Stimulated activated naive CD8-positive, alpha-beta T cell treated with anti-CD3 and anti-CD28 coated beads, Interleukin-15, amount 100 ng/mL, for 72 hours (primary cell): Measurements from ENCODE around the gene KRT76.

ENCODE experiments used
- ATAC-seq: fragments of 150-1000 bp; cut with Tn5 transposase; 2 replicates; pipeline ENCODE4 v1.10.0; 2021; ENCODE audit warnings: mild to moderate bottlenecking, moderate library complexity
- DNase-seq, 2 donors: peaks; one replicate each; pipeline ENCODE4 v3.0.0; 2021 to 2022
- H3K27ac Mint-ChIP-seq, 2 donors: one replicate each; pipeline ENCODE4 v1.8.0; 2022; ENCODE audit warnings: mild to moderate bottlenecking in 2 of 2, mixed read lengths in 2 of 2, moderate library complexity in 2 of 2
- H3K27me3 Mint-ChIP-seq: one replicate; pipeline ENCODE4 v1.8.0; 2022; ENCODE audit warnings: mixed read lengths
- H3K4me1 Mint-ChIP-seq: one replicate; pipeline ENCODE4 v1.8.0; 2022; ENCODE audit warnings: mild to moderate bottlenecking, mixed read lengths
- H3K4me3 Mint-ChIP-seq, 2 donors: one replicate each; pipeline ENCODE4 v1.8.0; 2022; ENCODE audit warnings: mild to moderate bottlenecking in 2 of 2, mixed read lengths in 2 of 2, moderate library complexity in 1 of 2
- H3K9me3 Mint-ChIP-seq, 2 donors: one replicate each; pipeline ENCODE4 v1.8.0; 2022; ENCODE audit warnings: mixed read lengths in 2 of 2

KRT76 gene

DNA sequence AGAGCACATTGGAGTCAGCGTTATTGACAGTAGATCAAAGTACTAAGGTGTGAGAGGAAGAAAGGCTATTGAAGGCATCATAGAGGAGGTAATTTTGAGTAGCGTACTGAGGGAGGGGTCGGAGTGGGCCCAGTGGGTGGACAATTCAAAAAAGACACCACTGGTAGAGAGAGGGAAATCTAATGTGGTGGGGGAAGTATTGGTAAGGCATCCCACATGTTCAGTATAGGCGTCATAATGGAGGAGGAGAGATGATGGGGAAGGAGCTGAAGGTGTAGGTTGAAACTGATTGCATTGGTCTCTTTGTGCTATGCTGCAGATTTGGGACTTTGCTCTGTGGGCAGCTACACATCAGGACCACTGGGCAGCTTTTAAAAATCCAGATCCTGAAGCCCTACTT lies 50.1 kb downstream of the KRT76 start:
- H3K4me1 Mint-ChIP-seq = peaks cover 3% of the 10 kb centered on the region
- H3K27me3 Mint-ChIP-seq = no peaks in the 10 kb centered on the region
- H3K4me3 Mint-ChIP-seq = no peak overlapping the region
- no peak overlapping the region for H3K27ac Mint-ChIP-seq
- ATAC-seq (no peak), DNase-seq (no peak)
- no peaks in the 10 kb centered on the region for H3K9me3 Mint-ChIP-seq

DNA sequence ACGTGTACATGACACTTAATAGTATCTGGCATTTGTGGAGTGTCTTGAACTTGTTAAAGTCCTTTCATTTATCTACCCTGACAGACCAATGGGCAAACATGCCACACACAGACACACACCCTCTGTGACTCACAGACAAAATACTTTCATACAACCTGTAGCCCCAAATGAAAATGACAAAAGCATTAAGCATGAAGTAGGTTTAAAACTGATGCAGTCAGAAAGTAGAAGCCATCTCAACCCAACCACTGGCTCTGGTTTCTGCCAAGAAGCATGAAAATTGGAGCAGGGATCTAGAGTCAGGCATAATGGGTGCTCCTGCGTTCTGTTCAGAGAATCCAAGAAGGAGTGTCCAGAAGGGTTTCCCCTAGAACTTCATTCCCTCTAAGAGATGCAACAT lies 50.7 kb downstream of the KRT76 start:
- Mint-ChIP-seq H3K27me3 (no peaks in the 10 kb centered on the region), H3K4me1 (peaks cover 6% of the 10 kb centered on the region), H3K27ac (no peak overlapping the region), H3K4me3 (no peak overlapping the region), H3K9me3 (no peaks in the 10 kb centered on the region)
- no peak for ATAC-seq
- no peak for DNase-seq

DNA sequence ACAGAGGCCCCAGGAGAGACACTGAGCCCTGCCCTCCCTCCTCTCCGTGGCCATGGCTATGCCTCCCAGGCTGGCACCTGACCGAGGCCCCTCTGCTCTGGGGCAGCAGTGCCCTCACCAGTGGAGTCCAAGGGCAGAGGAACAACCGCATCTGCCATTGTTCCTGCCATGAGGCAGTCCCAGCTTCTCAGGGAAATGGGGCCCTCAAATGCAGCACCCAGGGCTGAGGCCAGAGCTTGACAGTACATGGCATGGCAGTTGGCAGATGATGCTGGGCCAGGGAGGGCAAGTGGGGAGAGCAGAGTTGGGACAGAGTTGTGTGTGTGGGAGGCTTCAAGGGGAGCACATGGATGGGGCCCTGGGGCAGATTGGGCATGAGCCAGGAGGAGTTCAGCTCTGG lies 52.8 kb downstream of the KRT76 start:
- H3K9me3 Mint-ChIP-seq = no peaks in the 10 kb centered on the region
- H3K27me3 Mint-ChIP-seq = no peaks in the 10 kb centered on the region
- H3K27ac Mint-ChIP-seq = no peak overlapping the region
- ATAC-seq (no peak), DNase-seq (no peak)
- H3K4me1 Mint-ChIP-seq = peaks cover 6% of the 10 kb centered on the region
- H3K4me3 Mint-ChIP-seq = no peak overlapping the region

- no peak overlapping the region for H3K4me3 Mint-ChIP-seq
- DNase-seq (no peak), ATAC-seq (no peak)
- H3K27me3 Mint-ChIP-seq = no peaks in the 10 kb centered on the region
- no peak overlapping the region for H3K27ac Mint-ChIP-seq
- peaks cover 6% of the 10 kb centered on the region for H3K4me1 Mint-ChIP-seq
- no peaks in the 10 kb centered on the region for H3K9me3 Mint-ChIP-seq
Measured at GRCh38 chr12:52722680-52723079, 54.5 kb downstream of the KRT76 start.

GRCh38 chr12:52721838-52722470 lies 55.2 kb downstream of the KRT76 start:
- H3K9me3 Mint-ChIP-seq = no peaks in the 10 kb centered on the region
- peaks cover 6% of the 10 kb centered on the region for H3K4me1 Mint-ChIP-seq
- peak overlapping the region in 1 of 2 donors; percentile 77 for H3K27ac Mint-ChIP-seq
- DNase-seq (no peak), ATAC-seq (no peak)
- no peak overlapping the region for H3K4me3 Mint-ChIP-seq
- no peaks in the 10 kb centered on the region for H3K27me3 Mint-ChIP-seq

GRCh38 chr12:52720365-52720886 lies 56.7 kb downstream of the KRT76 start:
- no peak overlapping the region for H3K27ac Mint-ChIP-seq
- no peak for ATAC-seq
- peaks cover 6% of the 10 kb centered on the region for H3K4me1 Mint-ChIP-seq
- peaks cover 15% of the 10 kb centered on the region for H3K27me3 Mint-ChIP-seq
- H3K9me3 Mint-ChIP-seq = no peaks in the 10 kb centered on the region
- DNase-seq = no peak
- H3K4me3 Mint-ChIP-seq = no peak overlapping the region
